HepG2 (cell line): ENCODE data around the gene LST1. TPM values are rescaled to one million over a fixed set of nuclear protein-coding genes. Genes with fewer than 3 reads are reported as not detected.

Experiments used
- DBP ChIP-seq: sonication (generic); formaldehyde crosslinking; IDR thresholded peaks from 2 replicates; pipeline ENCODE4 v1.4.0; 2020; ENCODE audit warnings: missing genetic modification reagents; ENCODE audit errors: not compliant biosample characterization
- DRAP1 ChIP-seq: IDR thresholded peaks from 2 replicates; pipeline ENCODE4 v1.6.1; 2016; ENCODE audit warnings: missing genetic modification reagents, missing compliant biosample characterization
- HHEX ChIP-seq: IDR thresholded peaks from 2 replicates; pipeline ENCODE4 v1.6.1; 2016; ENCODE audit warnings: control low read depth
- HMGA1 ChIP-seq: sonication (generic); formaldehyde crosslinking; conservative IDR thresholded peaks from 2 replicates; pipeline ENCODE4 v1.4.0; 2020; ENCODE audit warnings: missing genetic modification reagents
- HOXD1 ChIP-seq: sonication (generic); formaldehyde crosslinking; IDR thresholded peaks from 2 replicates; pipeline ENCODE4 v1.5.0; 2020; ENCODE audit warnings: missing genetic modification reagents
- JDP2 ChIP-seq: sonication (generic); formaldehyde crosslinking; IDR thresholded peaks from 2 replicates; pipeline ENCODE4 v1.8.1; 2022; ENCODE audit warnings: missing genetic modification reagents, borderline replicate concordance
- KLF15 ChIP-seq: sonication (generic); formaldehyde crosslinking; IDR thresholded peaks from 2 replicates; pipeline ENCODE4 v1.8.1; 2023; ENCODE audit warnings: borderline replicate concordance, mild to moderate bottlenecking, inconsistent platforms, missing genetic modification reagents, mixed read lengths
- NCOA5 ChIP-seq: sonication (generic); formaldehyde crosslinking; IDR thresholded peaks from 2 replicates; pipeline ENCODE4 v1.4.0; 2020; ENCODE audit warnings: missing genetic modification reagents
- PAXIP1 ChIP-seq: sonication (generic); formaldehyde crosslinking; conservative IDR thresholded peaks from 2 replicates; pipeline ENCODE4 v1.4.0; 2020; ENCODE audit warnings: mild to moderate bottlenecking, missing genetic modification reagents, moderate library complexity
- SNAI1 ChIP-seq: sonication (generic); formaldehyde crosslinking; IDR thresholded peaks from 2 replicates; pipeline ENCODE4 v1.5.0; 2020; ENCODE audit warnings: mild to moderate bottlenecking, missing genetic modification reagents, borderline replicate concordance
- TEAD2 ChIP-seq: sonication (generic); formaldehyde crosslinking; IDR thresholded peaks from 2 replicates; pipeline ENCODE4 v1.9.0; 2021; ENCODE audit warnings: missing genetic modification reagents
- ZNF296 ChIP-seq: sonication (generic); formaldehyde crosslinking; conservative IDR thresholded peaks from 2 replicates; pipeline ENCODE4 v1.5.0; 2020; ENCODE audit warnings: mild to moderate bottlenecking, missing genetic modification reagents
- ZNF318 ChIP-seq: sonication (generic); formaldehyde crosslinking; IDR thresholded peaks from 2 replicates; pipeline ENCODE4 v1.4.0; 2020; ENCODE audit warnings: mild to moderate bottlenecking, missing genetic modification reagents
- ZNF367 ChIP-seq: sonication (generic); formaldehyde crosslinking; IDR thresholded peaks from 2 replicates; pipeline ENCODE4 v1.4.0; 2020; ENCODE audit warnings: missing genetic modification reagents, borderline replicate concordance
- ZNF816 ChIP-seq: sonication (generic); formaldehyde crosslinking; IDR thresholded peaks from 2 replicates; pipeline ENCODE4 v1.8.0; 2022; ENCODE audit warnings: missing genetic modification reagents, mild to moderate bottlenecking, borderline replicate concordance
- ZNF883 ChIP-seq: sonication (generic); formaldehyde crosslinking; IDR thresholded peaks from 2 replicates; pipeline ENCODE4 v1.5.1; 2020; ENCODE audit warnings: mild to moderate bottlenecking, missing genetic modification reagents; ENCODE audit errors: not compliant biosample characterization
- polyA plus RNA-seq, 8 experiments: library from polyadenylated mRNA; depleted of rRNA in 3 of 8; stranded (reverse) in 7 of 8; unstranded in 1 of 8; fragments of >200 nt; fragmentation: Illumina TruSeq in 4 of 8; extraction: Trizol in 4 of 8; gene quantifications; 2 replicates each; pipeline versions ENCODE4 v1.2.1 to v1.2.3, GENCODE V29; 2011 to 2016; ENCODE audit warnings: low read depth in 4 of 8, missing spikeins in 1 of 8, mixed read lengths in 1 of 8; ENCODE audit not compliant: insufficient read depth in 1 of 8
- total RNA-seq, 5 experiments: library from RNA; depleted of rRNA; stranded (reverse); fragments of >200 nt; fragmentation: Illumina TruSeq; extraction: Trizol; gene quantifications; 2 replicates each; pipeline ENCODE4 v1.2.3, GENCODE V29; 2016; ENCODE audit warnings: low read depth in 1 of 5

Gene LST1
- total and polyA plus RNA-seq, 2 of the 13 experiments (the other 11 are each of a cell fraction or from before 2014, with no cell fraction given) = not detected

- TF ChIP-seq NCOA5 (no peak), HHEX (CRISPR knock-in tag) (no peak), ZNF318 (no peak), DBP (CRISPR knock-in tag) (no peak), DRAP1 (CRISPR knock-in tag) (no peak), ZNF816 (no peak; the same call in 1 of the 2 replicates), ZNF367 (CRISPR knock-in tag) (no peak), ZNF296 (CRISPR knock-in tag) (no peak), HOXD1 (CRISPR knock-in tag) (peak; percentile 29; the same call in 1 of the 2 replicates), SNAI1 (CRISPR knock-in tag) (peak; percentile 83; the same call in 1 of the 2 replicates), JDP2 (no peak), ZNF883 (CRISPR knock-in tag) (no peak), HMGA1 (no peak), TEAD2 (CRISPR knock-in tag) (no peak), KLF15 (CRISPR knock-in tag) (0 out of 2 replicates have a peak, but pooled peaks have one; percentile 20), PAXIP1 (CRISPR knock-in tag) (0 out of 2 replicates have a peak, but pooled peaks have one; percentile 6)
Observed at GRCh38 chr6:31620586-31621319, 34.7 kb downstream of the LST1 start, which contains the start of gene PRRC2A (continued).
